Measurements from ENCODE around the gene LONP1.
"Not testable (repeated sequence)": the region's sequence is repeated elsewhere in the genome, so short reads cannot be mapped to it uniquely, and the experiment has no call there.

The LONP1 gene

DNA sequence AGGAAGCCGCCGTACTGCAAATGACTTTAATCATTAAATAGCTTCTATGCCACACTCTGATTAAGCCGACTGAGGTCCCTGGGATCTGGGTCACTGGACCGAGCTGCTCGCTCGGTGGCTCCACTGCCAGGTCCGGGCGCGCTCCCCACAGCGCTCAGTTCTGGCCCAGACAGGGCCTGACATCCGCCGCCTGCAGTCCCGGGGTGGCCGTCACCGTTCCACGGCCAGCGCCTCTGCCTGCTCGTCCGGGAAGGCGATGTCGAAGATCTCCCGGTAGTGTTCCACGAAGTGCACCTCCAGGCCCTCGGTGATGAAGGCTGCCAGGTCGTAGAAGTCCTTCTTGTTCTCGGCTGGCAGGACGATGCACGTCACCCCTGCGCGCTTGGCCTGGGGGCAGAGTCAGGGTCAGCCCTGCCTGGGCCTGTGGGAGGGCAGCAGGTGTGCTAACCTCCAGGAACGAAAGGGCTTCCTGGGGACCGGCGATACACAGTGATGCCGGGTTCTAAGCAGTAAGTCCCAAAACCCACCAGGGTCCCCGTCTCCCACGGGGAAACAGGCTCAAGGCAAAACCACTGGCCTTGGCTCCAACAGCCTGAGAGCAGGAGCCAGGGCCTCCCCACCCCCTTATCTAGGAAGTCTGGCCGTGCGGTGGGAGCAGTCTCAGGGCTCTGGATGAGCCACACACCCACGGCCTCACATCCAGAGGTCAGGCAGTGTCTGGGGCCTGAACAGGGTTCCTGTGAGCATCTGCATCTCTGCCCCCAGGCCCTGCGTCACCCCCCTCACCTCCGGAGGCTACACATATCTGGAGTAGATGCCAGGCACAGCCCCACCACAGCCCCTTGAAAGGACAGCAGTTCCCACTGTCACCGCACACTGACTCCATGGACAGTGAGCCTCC lies 27.9 kb downstream of the LONP1 start:
- no peak for DNase-seq

GRCh38 chr19:5690955-5691821 lies 28.8 kb downstream of the LONP1 start:
- peak; percentile 48 for DNase-seq

DNA sequence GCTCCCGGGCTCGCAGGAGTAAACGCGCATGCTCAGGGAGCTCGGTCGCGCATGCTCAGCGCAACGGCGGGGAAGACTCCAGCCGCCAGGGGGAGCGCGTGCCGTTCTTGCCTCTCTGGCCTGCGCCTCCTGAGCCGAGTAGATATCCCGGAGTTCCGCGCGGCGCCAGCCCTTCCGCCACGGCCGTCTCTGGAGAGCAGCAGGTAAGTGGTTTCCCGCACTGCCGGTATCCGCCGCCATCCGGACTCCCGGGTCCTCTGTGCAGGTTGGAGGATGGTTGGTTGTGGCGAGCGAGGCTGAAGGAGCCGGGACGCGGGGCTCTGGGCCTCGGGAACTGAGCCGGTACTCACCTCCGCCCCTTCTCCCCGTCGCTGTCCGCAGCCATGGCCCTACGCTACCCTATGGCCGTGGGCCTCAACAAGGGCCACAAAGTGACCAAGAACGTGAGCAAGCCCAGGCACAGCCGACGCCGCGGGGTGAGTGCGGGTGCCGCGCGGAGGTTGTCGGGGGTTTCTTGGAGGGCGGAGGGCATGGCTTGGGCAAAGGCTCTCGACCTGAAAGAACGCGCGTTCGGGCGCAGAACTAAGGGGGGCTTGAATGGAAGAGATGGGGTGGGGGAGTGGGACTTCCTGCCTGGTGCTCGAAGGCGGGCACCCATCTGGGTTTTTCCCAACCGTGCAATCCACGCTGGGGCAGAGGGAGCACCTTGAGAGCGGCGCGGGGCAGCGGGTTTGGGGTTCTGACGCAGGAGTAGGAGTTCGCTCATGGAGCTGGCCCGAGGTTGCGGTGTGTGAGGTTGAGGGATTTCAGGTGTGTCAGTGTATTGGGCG lies 29.6 kb downstream of the LONP1 start, which contains the start of gene RPL36:
TSS of gene RPL36 (plus strand) at position 171 of the 830 bp plus-strand sequence. CDS start at position 384, 213 bp downstream.
- peak; percentile 99 for DNase-seq

- DNase-seq, result not testable (repeated sequence)
Observed at GRCh38 chr19:5688262-5688881, 31.6 kb downstream of the LONP1 start.

DNA sequence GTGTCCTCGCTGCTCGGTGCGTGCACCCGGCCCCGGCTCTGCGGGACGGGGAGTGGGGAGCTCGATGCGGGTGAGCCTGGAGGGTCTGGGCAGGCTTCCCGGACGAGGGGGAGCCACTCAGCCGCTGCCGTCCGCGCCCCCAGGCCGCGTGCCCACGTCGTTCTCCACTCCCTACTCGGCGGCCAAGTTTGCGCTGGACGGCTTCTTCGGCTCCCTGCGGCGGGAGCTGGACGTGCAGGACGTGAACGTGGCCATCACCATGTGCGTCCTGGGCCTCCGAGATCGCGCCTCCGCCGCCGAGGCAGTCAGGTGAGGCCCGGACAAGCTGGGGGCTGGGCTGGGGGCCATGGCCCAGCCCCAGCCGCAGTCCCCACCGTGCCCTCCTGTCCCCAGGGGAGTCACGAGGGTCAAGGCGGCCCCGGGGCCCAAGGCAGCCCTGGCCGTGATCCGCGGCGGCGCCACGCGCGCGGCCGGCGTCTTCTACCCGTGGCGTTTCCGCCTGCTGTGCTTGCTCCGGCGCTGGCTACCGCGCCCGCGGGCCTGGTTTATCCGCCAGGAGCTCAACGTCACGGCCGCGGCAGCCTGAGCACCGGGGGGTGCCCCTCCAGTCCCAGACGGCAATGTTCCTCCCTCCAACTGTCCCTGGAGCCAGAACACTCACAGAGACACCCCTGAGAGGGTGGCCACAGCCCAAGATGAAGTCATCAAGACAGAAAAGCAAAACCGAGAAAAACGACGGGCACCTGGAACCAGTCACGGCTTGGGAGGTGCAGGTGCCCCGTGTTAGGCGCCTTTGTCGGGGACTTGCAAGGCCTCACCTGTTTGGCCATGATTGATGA lies 32.4 kb downstream of the LONP1 start:
- DNase-seq, result no peak

GRCh38 chr19:5686647-5687359 lies 33.1 kb downstream of the LONP1 start:
- peak; percentile 98 for DNase-seq

DNA sequence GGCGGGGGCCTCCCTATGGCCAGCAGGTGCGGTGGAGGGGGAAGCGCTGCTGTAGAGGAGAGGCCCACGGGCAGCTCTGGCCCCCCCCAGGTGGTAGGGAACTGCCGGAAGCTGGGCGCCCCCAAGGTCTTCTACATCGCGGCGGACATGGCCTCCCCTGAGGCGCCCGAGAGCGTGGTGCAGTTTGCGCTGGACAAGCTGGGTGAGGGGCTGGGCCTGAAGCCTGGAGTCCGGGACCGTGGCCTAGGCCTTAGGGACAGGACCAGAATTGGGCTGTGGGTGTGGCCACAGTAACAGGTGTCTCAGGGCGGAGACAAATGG lies 33.7 kb downstream of the LONP1 start:
- no peak for DNase-seq

DNA sequence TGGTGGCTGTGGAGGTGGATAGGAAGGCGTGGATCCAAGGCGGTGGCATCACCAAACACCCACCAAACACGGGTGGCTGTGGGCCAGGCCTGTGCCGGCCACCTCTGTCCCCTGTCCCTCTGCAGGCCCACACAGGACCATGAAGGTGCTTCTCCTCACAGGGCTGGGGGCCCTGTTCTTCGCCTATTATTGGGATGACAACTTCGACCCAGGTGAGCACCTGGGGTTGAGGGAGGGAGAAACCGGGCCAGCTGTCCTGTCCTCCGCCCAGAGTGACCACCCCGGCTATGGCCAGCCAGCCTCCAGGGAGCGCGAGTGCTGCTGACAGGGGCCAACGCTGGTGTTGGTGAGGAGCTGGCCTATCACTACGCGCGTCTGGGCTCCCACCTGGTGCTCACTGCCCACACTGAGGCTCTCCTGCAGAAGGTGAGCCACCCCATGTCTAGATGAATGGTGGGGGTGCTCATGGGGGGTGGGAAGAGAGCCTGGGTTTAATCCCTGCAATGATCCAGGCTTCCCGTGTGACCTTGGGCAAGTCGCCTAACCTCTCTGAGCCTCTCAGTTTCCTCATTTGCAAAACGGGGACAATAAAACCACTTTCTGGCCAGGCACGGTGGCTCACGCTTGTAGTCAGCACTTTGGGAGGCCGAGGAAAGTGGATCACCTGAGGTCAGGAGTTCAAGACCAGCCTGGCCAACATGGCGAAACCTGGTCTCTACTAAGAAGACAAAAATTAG lies 35.1 kb downstream of the LONP1 start:
- DNase-seq, result no peak

DNA sequence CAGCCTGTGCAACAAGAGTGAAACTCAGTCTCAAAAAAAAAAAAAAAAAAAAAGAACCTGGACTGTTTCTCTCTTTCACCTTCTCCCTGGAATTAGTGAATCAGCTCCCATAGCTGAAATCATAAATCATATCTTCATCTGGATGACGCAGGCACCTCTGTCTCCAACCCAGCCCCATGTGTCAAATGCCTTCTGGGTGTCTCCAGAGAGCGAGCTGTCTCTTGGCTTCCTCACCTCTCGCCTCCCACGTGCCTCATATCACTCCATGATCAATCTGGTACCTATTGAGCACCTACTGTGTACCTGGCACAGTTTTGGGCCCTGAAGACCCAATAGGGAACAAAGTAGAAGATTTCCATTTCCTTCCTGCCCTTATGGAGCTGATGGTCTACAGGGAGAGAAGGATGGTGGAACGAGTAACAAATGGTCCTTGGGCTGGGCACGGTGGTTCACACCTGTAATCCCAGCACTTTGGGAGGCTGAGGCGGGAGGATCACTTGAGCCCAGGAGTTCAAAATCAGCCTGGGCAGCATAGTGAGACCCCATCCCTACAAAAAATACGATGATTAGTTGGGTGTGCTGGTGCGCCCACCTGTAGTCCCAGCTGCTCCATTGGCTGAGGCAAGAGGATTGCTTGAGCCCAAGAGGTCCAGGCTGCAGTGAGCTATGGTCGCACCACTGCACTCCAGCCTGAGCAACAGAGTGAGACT lies 36.6 kb downstream of the LONP1 start:
- DNase-seq, result no peak

- DNase-seq, result no peak
Observed at GRCh38 chr19:5682107-5682482, 37.9 kb downstream of the LONP1 start.

DNA sequence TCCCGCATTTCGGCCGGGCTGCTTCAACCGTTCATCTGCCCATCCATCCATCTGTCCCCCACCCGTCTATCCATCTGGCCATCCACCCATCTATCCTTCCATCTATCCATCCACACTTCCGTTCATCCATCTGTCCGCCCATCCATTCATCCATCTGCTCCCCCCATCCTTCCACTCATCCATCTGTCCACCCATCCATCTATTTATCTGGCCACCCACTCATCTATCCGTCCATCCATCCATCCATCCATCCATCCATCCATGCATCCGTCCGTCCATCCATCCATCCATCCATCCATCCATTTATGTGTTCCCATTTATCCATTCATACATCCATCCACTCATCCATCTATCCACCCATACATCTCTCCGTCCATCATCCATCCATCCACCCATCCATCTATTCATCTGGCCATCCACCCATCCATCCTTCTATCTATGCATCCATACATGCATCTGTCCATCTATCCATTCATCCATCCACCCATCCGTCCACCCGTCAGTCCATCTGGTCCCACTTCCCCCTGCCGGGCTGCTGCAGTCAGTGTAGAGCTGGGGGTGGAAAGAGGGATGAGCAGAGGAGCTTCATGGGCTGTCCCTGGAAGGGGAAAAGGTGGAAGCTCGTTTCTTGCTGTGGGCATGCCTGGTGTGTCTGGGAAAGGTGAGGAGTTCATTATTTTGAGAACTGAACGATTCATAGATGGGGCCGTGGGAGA lies 38.4 kb downstream of the LONP1 start:
- no peak for DNase-seq

GRCh38 chr19:5680437-5681368 lies 39.2 kb downstream of the LONP1 start, which contains the start of the genes HSD11B1L and MICOS13:
HSD11B1L (plus strand) TSS chr19:5681027; CDS start chr19:5684833, 3,806 bp downstream.
MICOS13 (minus strand) TSS chr19:5680516; CDS start chr19:5680486, 30 bp downstream.
- DNase-seq, result peak; percentile 100

DNA sequence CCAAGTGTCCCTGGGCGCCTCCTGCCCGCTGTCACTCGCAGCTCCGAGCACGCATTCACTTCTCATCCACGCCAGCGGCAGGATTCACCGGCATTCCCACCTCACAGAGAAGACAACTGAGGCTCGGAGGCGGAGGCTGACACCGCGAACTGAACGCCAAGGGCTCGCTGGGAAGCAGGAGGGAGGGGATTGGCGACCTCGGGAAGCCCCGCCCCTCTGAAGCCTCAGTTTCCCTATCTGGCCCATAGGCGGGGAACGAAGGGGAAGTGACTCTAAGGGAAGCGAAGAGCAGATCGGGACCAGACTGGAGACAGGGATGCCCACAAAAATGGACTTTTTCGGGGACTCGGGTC lies 39.9 kb downstream of the LONP1 start:
- DNase-seq, result no peak

GRCh38 chr19:5679289-5680083 lies 40.5 kb downstream of the LONP1 start:
- DNase-seq, result no peak

DNA sequence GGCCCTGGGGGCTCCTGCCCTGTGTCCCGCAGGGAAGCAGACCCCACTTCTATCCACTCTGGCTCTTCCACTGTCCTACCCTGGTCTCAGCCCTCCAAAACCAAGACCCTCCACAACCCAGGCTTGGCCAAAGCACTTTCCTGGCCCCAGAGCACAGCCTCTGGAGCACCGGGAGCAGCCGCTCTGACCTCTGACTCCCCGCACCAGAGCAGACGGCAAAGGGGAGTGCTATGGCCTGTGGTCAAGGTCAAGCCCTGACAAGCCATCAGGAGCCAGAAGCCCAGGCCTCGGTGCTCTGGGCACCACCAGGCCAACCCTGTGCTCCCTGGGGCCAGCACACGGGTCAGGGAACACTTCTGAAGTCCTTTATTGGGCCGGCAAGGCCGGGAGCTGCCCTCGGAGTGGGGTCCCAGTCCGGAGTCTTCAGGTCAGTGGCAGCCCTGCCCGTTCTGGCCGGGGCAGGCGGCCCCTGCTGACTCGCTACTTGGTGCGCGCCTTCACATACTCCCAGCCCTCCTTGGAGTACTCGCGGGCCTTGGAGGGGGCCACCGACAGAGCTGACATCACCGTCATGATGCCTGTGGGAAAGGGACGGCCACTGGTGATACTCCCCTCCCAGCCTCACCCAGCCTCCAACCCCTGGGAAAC lies 41.8 kb downstream of the LONP1 start:
- no peak for DNase-seq

GRCh38 chr19:5677580-5677979 lies 42.4 kb downstream of the LONP1 start:
- DNase-seq, result no peak

All from eye (tissue), 1 donor.